Neural progenitor cell (in vitro differentiated cells): ENCODE measurements around the gene IL23R. TPM values are rescaled to one million over a fixed set of nuclear protein-coding genes. Genes with fewer than 3 reads are reported as not detected.
"Not testable (repeated sequence)": the region's sequence is repeated elsewhere in the genome, so short reads cannot be mapped to it uniquely, and the experiment has no call there.

Experiments used
- DNase-seq: peaks from one replicate; pipeline ENCODE4 v3.0.0-alpha.2; 2016; ENCODE audit warnings: low spot score
- H2AFZ ChIP-seq: fragments of 200-600 bp; sonication (generic); replicated peaks from 2 replicates; pipeline ENCODE4 v1.6.1; 2016; ENCODE audit warnings: antibody characterized with exemption
- H3F3A ChIP-seq: fragments of 200-600 bp; sonication (generic); 2 replicates; pipeline ENCODE4 v1.6.1; 2016; ENCODE audit warnings: antibody characterized with exemption, low read depth
- H3K27ac ChIP-seq: fragments of 200-600 bp; sonication (generic); 2 replicates; pipeline ENCODE4 v1.5.1; 2016; ENCODE audit warnings: mild to moderate bottlenecking
- H3K27me3 ChIP-seq: fragments of 200-600 bp; sonication (generic); 2 replicates; pipeline ENCODE4 v1.6.1; 2016; ENCODE audit warnings: mild to moderate bottlenecking, moderate library complexity
- H3K36me3 ChIP-seq: fragments of 200-600 bp; sonication (generic); 2 replicates; pipeline ENCODE4 v1.5.1; 2016
- H3K4me1 ChIP-seq: fragments of 200-600 bp; sonication (generic); 2 replicates; pipeline ENCODE4 v1.6.1; 2016; ENCODE audit warnings: mixed run types
- H3K4me2 ChIP-seq: fragments of 200-600 bp; sonication (generic); 2 replicates; pipeline ENCODE4 v1.6.1; 2016
- H3K4me3 ChIP-seq: fragments of 200-600 bp; sonication (generic); 2 replicates; pipeline ENCODE4 v1.5.1; 2016
- H3K79me2 ChIP-seq: fragments of 200-600 bp; sonication (generic); 2 replicates; pipeline ENCODE4 v1.6.1; 2016; ENCODE audit warnings: low read depth
- H3K9ac ChIP-seq: fragments of 200-600 bp; sonication (generic); 2 replicates; pipeline ENCODE4 v1.6.1; 2016
- H3K9me3 ChIP-seq: fragments of 200-600 bp; sonication (generic); 2 replicates; pipeline ENCODE4 v1.5.1; 2016; ENCODE audit warnings: low read depth
- H4K20me1 ChIP-seq: fragments of 200-600 bp; sonication (generic); 2 replicates; pipeline ENCODE4 v1.6.1; 2016; ENCODE audit warnings: low read depth
- H3K27ac Mint-ChIP-seq: 3 replicates; pipeline ENCODE4 v1.8.0; 2021; ENCODE audit warnings: mixed read lengths
- H3K27me3 Mint-ChIP-seq: 2 replicates; pipeline ENCODE4 v1.8.0; 2022; ENCODE audit warnings: low read depth, mild to moderate bottlenecking, inconsistent platforms, moderate library complexity, mixed read lengths; ENCODE audit not compliant: insufficient read depth
- H3K36me3 Mint-ChIP-seq: 3 replicates; pipeline ENCODE4 v1.8.0; 2021; ENCODE audit warnings: mixed read lengths
- H3K4me1 Mint-ChIP-seq: 3 replicates; pipeline ENCODE4 v1.8.0; 2021; ENCODE audit warnings: mixed read lengths
- H3K4me3 Mint-ChIP-seq: 3 replicates; pipeline ENCODE4 v1.8.0; 2021; ENCODE audit warnings: mild to moderate bottlenecking, moderate library complexity, mixed read lengths
- H3K9me3 Mint-ChIP-seq: 3 replicates; pipeline ENCODE4 v1.8.0; 2020; ENCODE audit warnings: mixed read lengths
- CTCF ChIP-seq: fragments of 200-600 bp; sonication (generic); IDR thresholded peaks from 2 replicates; pipeline ENCODE4 v1.5.1; 2017; ENCODE audit warnings: antibody characterized with exemption, mild to moderate bottlenecking
- EZH2 ChIP-seq: fragments of 200-600 bp; sonication (generic); IDR thresholded peaks from 2 replicates; pipeline ENCODE4 v1.6.1; 2017; ENCODE audit warnings: antibody characterized with exemption, mild to moderate bottlenecking, moderate library complexity
- EZH2phosphoT487 ChIP-seq: fragments of 200-600 bp; sonication (generic); IDR thresholded peaks from 2 replicates; pipeline ENCODE4 v1.6.1; 2017; ENCODE audit warnings: antibody characterized with exemption
- total RNA-seq: library from RNA; depleted of rRNA; stranded (reverse); fragments of >200 nt; gene quantifications from 2 replicates; pipeline ENCODE4 v1.2.3, GENCODE V29; 2015; ENCODE audit warnings: low replicate concordance

The IL23R gene
- total RNA-seq, 1 donor from 2014 or later, result not detected

DNA sequence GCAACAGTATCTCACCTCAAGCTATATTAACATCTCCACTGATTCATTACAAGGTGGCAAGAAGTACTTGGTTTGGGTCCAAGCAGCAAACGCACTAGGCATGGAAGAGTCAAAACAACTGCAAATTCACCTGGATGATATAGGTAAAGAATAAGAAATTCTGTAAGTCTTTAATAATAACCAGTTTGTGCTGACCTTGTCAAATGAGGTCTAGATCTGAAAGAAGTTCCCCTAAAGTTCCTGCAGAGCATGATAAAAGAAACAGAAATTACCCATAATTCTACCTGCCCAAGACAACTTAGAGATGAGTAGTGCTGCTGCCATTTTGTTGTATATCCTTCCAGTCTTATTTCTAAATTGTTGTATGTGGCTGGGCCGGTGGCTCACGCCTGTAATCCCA lies 34.5 kb downstream of the IL23R start:
- TF ChIP-seq EZH2phosphoT487 (no peak), EZH2 (no peak), CTCF (no peak)
- Histone ChIP-seq H4K20me1 (no peaks in the 10 kb centered on the region), H3K79me2 (no peaks in the 10 kb centered on the region), H3F3A (no peaks in the 10 kb centered on the region), H3K27ac (no peak overlapping the region), H3K4me1 (no peaks in the 10 kb centered on the region), H3K4me2 (no peak overlapping the region), H3K27me3 (no peaks in the 10 kb centered on the region), H3K9ac (no peak overlapping the region), H3K4me3 (no peak overlapping the region), H2AFZ (no peak overlapping the region), H3K9me3 (no peaks in the 10 kb centered on the region), H3K36me3 (no peaks in the 10 kb centered on the region)
- Mint-ChIP-seq H3K4me1 (no peaks in the 10 kb centered on the region), H3K9me3 (peaks cover 4% of the 10 kb centered on the region), H3K36me3 (no peaks in the 10 kb centered on the region), H3K27me3 (no peaks in the 10 kb centered on the region), H3K4me3 (no peak overlapping the region), H3K27ac (no peak overlapping the region)
- no peak for DNase-seq

- DNase-seq, result no peak
These were observed 35.6 kb downstream of the IL23R start for GRCh38 chr1:67201891-67202290.

DNA sequence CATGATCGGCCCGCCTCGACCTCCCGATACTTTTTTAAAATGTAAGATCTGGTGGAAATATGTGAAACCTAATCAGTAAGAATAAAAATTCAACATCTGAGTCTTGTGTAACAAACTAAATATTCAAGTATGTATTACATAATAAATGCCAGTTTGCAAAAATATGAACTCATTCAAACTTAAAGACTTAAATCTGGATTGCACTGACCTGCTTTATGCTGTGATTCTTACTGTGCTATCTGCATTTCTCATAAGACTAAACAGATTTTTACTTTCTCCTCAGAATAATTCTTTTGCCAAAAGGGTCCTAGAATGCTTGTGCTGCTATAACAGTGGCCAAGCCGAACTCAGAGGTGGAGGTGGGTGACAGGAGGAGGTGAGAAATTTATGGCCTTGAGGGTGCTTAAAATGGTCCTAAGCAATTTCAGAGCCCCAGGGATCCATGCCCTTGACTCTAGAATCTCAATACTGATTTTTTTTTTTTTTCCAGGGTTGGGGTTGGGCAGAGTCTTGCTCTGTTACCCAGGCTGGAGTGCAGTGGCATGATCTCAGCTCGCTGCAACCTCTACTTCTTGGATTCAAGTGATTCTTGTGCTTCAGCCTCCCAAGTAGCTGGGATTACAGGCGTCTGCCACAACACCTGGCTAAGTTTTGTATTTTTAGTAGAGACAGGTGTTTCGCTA lies 38.2 kb downstream of the IL23R start:
- no peak overlapping the region for H3K4me3 Mint-ChIP-seq
- Histone ChIP-seq H3K79me2 (no peaks in the 10 kb centered on the region), H3K9me3 (no peaks in the 10 kb centered on the region), H3K36me3 (no peaks in the 10 kb centered on the region), H2AFZ (no peak overlapping the region), H3K27me3 (no peaks in the 10 kb centered on the region), H3K4me3 (no peak overlapping the region), H3F3A (no peaks in the 10 kb centered on the region), H3K27ac (no peak overlapping the region), H3K9ac (no peak overlapping the region), H3K4me1 (no peaks in the 10 kb centered on the region), H4K20me1 (no peaks in the 10 kb centered on the region), H3K4me2 (no peak overlapping the region)
- no peaks in the 10 kb centered on the region for H3K36me3 Mint-ChIP-seq
- DNase-seq, result no peak
- H3K27me3 Mint-ChIP-seq, result no peaks in the 10 kb centered on the region
- H3K9me3 Mint-ChIP-seq, result peaks cover 4% of the 10 kb centered on the region
- TF ChIP-seq CTCF (no peak), EZH2 (no peak), EZH2phosphoT487 (no peak)
- no peaks in the 10 kb centered on the region for H3K4me1 Mint-ChIP-seq
- H3K27ac Mint-ChIP-seq, result no peak overlapping the region

More at GRCh38 chr1:67201891-67202290, 35.6 kb downstream of the IL23R start:
- no peaks in the 10 kb centered on the region for H3K4me1 Mint-ChIP-seq
- H3K4me3 ChIP-seq, result no peak overlapping the region
- H3K27me3 Mint-ChIP-seq, result no peaks in the 10 kb centered on the region
- H3K9me3 ChIP-seq, result no peaks in the 10 kb centered on the region
- no peak overlapping the region for H3K27ac Mint-ChIP-seq
- no peaks in the 10 kb centered on the region for H3K4me1 ChIP-seq
- peaks cover 4% of the 10 kb centered on the region for H3K9me3 Mint-ChIP-seq
- H3K4me3 Mint-ChIP-seq, result no peak overlapping the region
- H3F3A ChIP-seq, result no peaks in the 10 kb centered on the region
- no peak overlapping the region for H3K4me2 ChIP-seq
- no peaks in the 10 kb centered on the region for H4K20me1 ChIP-seq
- no peak for TF ChIP-seq EZH2
- TF ChIP-seq CTCF, result no peak
- no peak for TF ChIP-seq EZH2phosphoT487
- H3K9ac ChIP-seq, result no peak overlapping the region
- H3K79me2 ChIP-seq, result no peaks in the 10 kb centered on the region
- no peaks in the 10 kb centered on the region for H3K36me3 ChIP-seq
- H2AFZ ChIP-seq, result no peak overlapping the region
- H3K36me3 Mint-ChIP-seq, result no peaks in the 10 kb centered on the region
- H3K27me3 ChIP-seq, result no peaks in the 10 kb centered on the region
- H3K27ac ChIP-seq, result no peak overlapping the region

- H3K9me3 Mint-ChIP-seq, H3K4me3 ChIP-seq, DNase-seq, H3F3A ChIP-seq, H3K4me2 ChIP-seq, H3K4me1 ChIP-seq, H2AFZ ChIP-seq, H3K27ac ChIP-seq, H3K9ac ChIP-seq, H3K79me2 ChIP-seq, H3K27me3 ChIP-seq, H3K36me3 ChIP-seq, H3K36me3 Mint-ChIP-seq, H3K4me3 Mint-ChIP-seq, H4K20me1 ChIP-seq, H3K4me1 Mint-ChIP-seq, H3K9me3 ChIP-seq, H3K27me3 Mint-ChIP-seq, H3K27ac Mint-ChIP-seq: not testable (repeated sequence)
These were observed 41.1 kb downstream of the IL23R start for GRCh38 chr1:67207398-67207797.
